Effector memory CD4-positive, alpha-beta T cell (primary cell): ENCODE measurements around the gene SLC25A44.

Experiments used
- DNase-seq, 3 donors: peaks; one replicate each; pipeline ENCODE4 v3.0.0-alpha.2; 2020
- H3K27ac ChIP-seq: 2 replicates; pipeline ENCODE4 v1.7.0; 2013; ENCODE audit warnings: mild to moderate bottlenecking, low read length, moderate library complexity; ENCODE audit not compliant: insufficient read depth, poor library complexity, severe bottlenecking
- H3K27me3 ChIP-seq: replicated peaks from 2 replicates; pipeline ENCODE4 v1.7.0; 2013; ENCODE audit warnings: mild to moderate bottlenecking, low read length; ENCODE audit not compliant: insufficient read depth, control insufficient read depth, poor library complexity, severe bottlenecking
- H3K36me3 ChIP-seq: 2 replicates; pipeline ENCODE4 v1.7.0; 2013; ENCODE audit warnings: mild to moderate bottlenecking, low read length, moderate library complexity; ENCODE audit not compliant: control insufficient read depth, insufficient read depth
- H3K4me1 ChIP-seq: 2 replicates; pipeline ENCODE4 v1.7.0; 2013; ENCODE audit warnings: low read length, mild to moderate bottlenecking; ENCODE audit not compliant: control insufficient read depth, insufficient read depth, poor library complexity, severe bottlenecking
- H3K4me3 ChIP-seq: 2 replicates; pipeline ENCODE4 v1.7.0; 2013; ENCODE audit warnings: low read length, low read depth, mild to moderate bottlenecking; ENCODE audit not compliant: insufficient read depth, poor library complexity, severe bottlenecking
- H3K9me3 ChIP-seq: 2 replicates; pipeline ENCODE4 v1.7.0; 2013; ENCODE audit warnings: mild to moderate bottlenecking, low read length, moderate library complexity; ENCODE audit not compliant: control insufficient read depth

SLC25A44 gene

GRCh38 chr1:156151093-156151688 lies 42.7 kb upstream of the SLC25A44 start:
- no peak for DNase-seq
- Histone ChIP-seq H3K4me3 (no peak overlapping the region), H3K4me1 (peaks cover 9% of the 10 kb centered on the region), H3K9me3 (no peaks in the 10 kb centered on the region), H3K36me3 (no peaks in the 10 kb centered on the region), H3K27me3 (no peaks in the 10 kb centered on the region), H3K27ac (no peak overlapping the region)

DNA sequence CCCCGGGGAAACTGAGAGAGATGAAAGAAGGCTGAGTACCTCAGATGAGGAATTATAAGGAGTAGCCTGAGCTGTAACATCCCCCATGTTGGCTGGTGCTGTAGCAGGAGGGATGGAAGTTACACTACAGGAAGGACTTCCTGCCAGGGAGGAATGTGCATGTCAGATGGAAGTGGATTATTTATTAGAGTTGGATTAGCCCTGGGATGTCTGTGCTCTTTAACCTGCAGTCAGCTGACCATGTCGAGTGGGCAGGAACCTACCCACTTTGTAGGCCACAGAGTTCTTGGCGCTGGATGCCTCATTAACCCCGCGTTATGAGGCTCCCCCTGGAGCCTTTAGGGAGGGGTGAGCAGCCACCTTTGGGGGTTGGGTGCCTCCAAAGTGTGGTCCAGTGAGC lies 41.3 kb upstream of the SLC25A44 start:
- Histone ChIP-seq H3K9me3 (no peaks in the 10 kb centered on the region), H3K27ac (no peak overlapping the region), H3K4me1 (peaks cover 5% of the 10 kb centered on the region), H3K27me3 (no peaks in the 10 kb centered on the region), H3K4me3 (no peak overlapping the region), H3K36me3 (no peaks in the 10 kb centered on the region)
- DNase-seq, result no peak

DNA sequence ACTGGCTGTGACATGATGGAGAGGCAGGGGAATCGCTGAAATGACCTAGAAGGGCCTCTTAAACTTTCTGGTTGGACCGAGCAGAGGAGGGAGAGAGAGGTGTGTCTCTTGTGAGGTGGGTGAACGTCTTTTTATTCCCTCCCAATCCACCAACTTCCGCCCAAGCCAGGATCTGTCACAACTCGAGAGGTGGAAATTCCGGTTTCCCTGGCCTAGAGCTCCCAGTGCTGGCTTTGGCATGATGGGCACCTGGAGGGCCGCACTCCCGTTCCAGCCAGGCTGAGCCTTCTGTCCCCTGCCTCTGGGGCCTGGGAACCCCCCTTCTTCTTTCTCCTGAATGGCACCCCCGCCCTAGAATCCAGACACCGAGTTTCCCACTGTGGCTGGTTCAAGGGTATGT lies 40.5 kb upstream of the SLC25A44 start, which contains the start of gene SEMA4A:
Gene SEMA4A (plus strand): TSS at position 224 of the 400 bp plus-strand sequence. CDS start 994 bp downstream, outside the sequence.
- no peak for DNase-seq
- Histone ChIP-seq H3K27me3 (no peaks in the 10 kb centered on the region), H3K27ac (no peak within 1 kb of the TSS), H3K4me1 (no peaks in the 10 kb centered on the region), H3K36me3 (no peaks in the 10 kb centered on the region), H3K9me3 (no peaks in the 10 kb centered on the region), H3K4me3 (no peak within 1 kb of the TSS)

- no peaks in the 10 kb centered on the region for H3K9me3 ChIP-seq
- DNase-seq, result no peak
- no peaks in the 10 kb centered on the region for H3K36me3 ChIP-seq
- H3K27me3 ChIP-seq, result no peaks in the 10 kb centered on the region
- no peak overlapping the region for H3K27ac ChIP-seq
- no peak overlapping the region for H3K4me3 ChIP-seq
- no peaks in the 10 kb centered on the region for H3K4me1 ChIP-seq
These were observed 39.6 kb upstream of the SLC25A44 start for GRCh38 chr1:156154317-156154749.

- no peaks in the 10 kb centered on the region for H3K27me3 ChIP-seq
- no peaks in the 10 kb centered on the region for H3K9me3 ChIP-seq
- no peak for DNase-seq
- no peak overlapping the region for H3K27ac ChIP-seq
- no peaks in the 10 kb centered on the region for H3K36me3 ChIP-seq
- no peak overlapping the region for H3K4me3 ChIP-seq
- H3K4me1 ChIP-seq, result peaks cover 4% of the 10 kb centered on the region
These were observed 38.0 kb upstream of the SLC25A44 start for GRCh38 chr1:156155756-156156510.

- DNase-seq, result no peak
- H3K4me1 ChIP-seq, result peaks cover 9% of the 10 kb centered on the region
These were observed 36.4 kb upstream of the SLC25A44 start for GRCh38 chr1:156157506-156157905.

DNA sequence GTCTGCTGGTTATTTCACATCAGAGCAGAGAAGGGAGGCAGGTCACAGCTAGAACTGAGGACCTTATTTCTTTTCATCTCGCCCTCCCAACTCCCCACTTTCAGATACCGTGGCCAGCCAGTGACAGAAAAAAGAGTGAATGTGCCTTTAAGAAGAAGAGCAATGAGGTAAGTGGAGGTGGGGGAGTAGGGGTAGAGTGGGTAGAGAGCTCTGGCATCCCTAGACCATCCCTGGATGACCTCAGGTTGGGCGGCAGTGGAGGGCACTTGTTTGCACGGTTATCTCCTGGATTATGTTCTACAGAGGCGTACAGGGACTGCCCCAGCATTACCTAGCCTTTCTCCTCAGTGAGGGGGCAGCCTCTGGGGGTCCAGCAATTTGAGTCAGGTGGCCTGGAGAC lies 35.9 kb upstream of the SLC25A44 start:
- Histone ChIP-seq H3K9me3 (no peaks in the 10 kb centered on the region), H3K27ac (no peak overlapping the region), H3K27me3 (no peaks in the 10 kb centered on the region), H3K4me3 (no peak overlapping the region), H3K36me3 (no peaks in the 10 kb centered on the region), H3K4me1 (peaks cover 9% of the 10 kb centered on the region)
- DNase-seq, result no peak

More at GRCh38 chr1:156157506-156157905, 36.4 kb upstream of the SLC25A44 start:
- Histone ChIP-seq H3K27me3 (no peaks in the 10 kb centered on the region), H3K4me3 (no peak overlapping the region), H3K27ac (no peak overlapping the region), H3K9me3 (no peaks in the 10 kb centered on the region), H3K36me3 (no peaks in the 10 kb centered on the region)

- H3K36me3 ChIP-seq, result no peaks in the 10 kb centered on the region
- no peak for DNase-seq
- H3K4me3 ChIP-seq, result peak overlapping the region; percentile 48
- H3K27ac ChIP-seq, result no peak overlapping the region
- no peaks in the 10 kb centered on the region for H3K27me3 ChIP-seq
- peaks cover 9% of the 10 kb centered on the region for H3K4me1 ChIP-seq
- H3K9me3 ChIP-seq, result no peaks in the 10 kb centered on the region
These were observed 33.7 kb upstream of the SLC25A44 start for GRCh38 chr1:156160000-156160742.

- H3K27me3 ChIP-seq, result no peaks in the 10 kb centered on the region
- DNase-seq, result peak; percentile 52 to 65 (median 60)
- H3K4me3 ChIP-seq, result peak overlapping the region; percentile 48
- no peak overlapping the region for H3K27ac ChIP-seq
- H3K36me3 ChIP-seq, result no peaks in the 10 kb centered on the region
- peaks cover 9% of the 10 kb centered on the region for H3K4me1 ChIP-seq
- no peaks in the 10 kb centered on the region for H3K9me3 ChIP-seq
These were observed 33.1 kb upstream of the SLC25A44 start for GRCh38 chr1:156160743-156161171.
